Measurements from ENCODE around the gene CDRT4.

Gene CDRT4

GRCh38 chr17:15436473-15437302, 30.7 kb downstream of the CDRT4 start:
- H3K27ac Mint-ChIP-seq = peak overlapping the region; percentile 57
- H3K36me3 Mint-ChIP-seq (ENCODE audit: low read depth) = peaks cover 47% of the 10 kb centered on the region
- peaks cover 16% of the 10 kb centered on the region for H3K9me3 Mint-ChIP-seq
- no peak overlapping the region for H3K4me3 Mint-ChIP-seq
- peaks cover 12% of the 10 kb centered on the region for H3K4me1 Mint-ChIP-seq (ENCODE audit: low read depth)
- H3K27me3 Mint-ChIP-seq = no peaks in the 10 kb centered on the region

DNA sequence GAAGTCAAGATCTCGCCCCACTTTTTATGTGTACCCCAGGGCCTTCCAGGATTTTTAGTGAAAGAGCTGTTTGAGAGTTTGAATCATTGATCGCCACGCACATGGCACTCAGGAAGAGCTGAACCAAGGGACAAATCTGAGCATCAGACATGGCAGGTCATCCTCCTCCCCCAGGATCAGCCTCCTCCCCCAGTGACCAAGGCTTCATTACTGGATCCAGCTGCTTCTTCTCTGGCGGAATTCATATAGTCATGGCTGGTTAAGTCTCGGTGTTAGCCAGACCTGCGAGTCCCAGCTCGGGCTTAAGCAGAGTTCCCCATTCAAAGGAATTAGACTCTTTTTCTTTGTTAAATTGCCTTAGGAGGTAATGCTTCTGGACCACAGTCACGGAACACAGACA, 32.5 kb downstream of the CDRT4 start:
- Mint-ChIP-seq H3K4me1 (ENCODE audit: low read depth) (peaks cover 12% of the 10 kb centered on the region), H3K27ac (no peak overlapping the region), H3K27me3 (no peaks in the 10 kb centered on the region), H3K4me3 (no peak overlapping the region), H3K36me3 (ENCODE audit: low read depth) (peaks cover 37% of the 10 kb centered on the region), H3K9me3 (peaks cover 16% of the 10 kb centered on the region)

DNA sequence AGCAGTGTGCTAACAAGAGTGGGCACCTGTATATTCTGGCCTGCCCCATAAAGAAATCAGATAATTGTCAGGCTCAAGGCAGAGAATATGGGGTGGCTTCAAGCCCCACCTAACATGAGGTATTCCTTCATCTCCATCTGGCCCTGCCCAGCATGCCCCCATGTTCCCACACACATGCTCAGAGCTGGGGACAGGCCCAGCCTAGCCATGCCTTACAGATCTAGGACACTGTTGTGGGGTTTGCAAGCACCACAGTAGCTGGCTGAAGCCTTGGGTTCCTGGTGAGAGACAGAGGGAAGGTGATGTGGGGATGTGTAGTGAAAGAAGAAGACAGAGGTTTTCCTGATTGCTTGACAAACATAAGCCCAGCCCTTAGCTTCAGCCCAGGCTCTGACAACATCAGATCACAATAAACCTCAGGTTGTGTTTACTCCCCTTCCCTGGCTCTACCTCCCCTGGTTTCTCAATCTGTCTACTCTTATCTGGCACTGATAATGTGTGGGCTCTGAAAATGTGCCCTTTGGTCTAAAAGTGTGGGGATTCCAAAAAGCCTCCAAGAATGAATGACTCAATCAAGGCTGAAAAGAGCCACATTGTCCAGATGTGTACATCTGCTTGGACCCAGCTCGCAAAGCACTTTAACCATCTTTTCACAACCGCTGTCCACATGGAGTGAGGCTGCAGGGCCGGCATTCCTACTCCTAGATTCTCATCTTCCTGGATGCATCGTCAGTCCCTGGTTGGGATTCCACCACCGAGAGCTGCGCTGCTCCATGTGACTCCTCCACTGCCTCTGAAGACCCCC, 34.4 kb downstream of the CDRT4 start:
- no peak overlapping the region for H3K4me3 Mint-ChIP-seq
- H3K9me3 Mint-ChIP-seq = peaks cover 15% of the 10 kb centered on the region
- H3K27ac Mint-ChIP-seq = no peak overlapping the region
- H3K4me1 Mint-ChIP-seq (ENCODE audit: low read depth) = peaks cover 12% of the 10 kb centered on the region
- H3K36me3 Mint-ChIP-seq (ENCODE audit: low read depth) = peaks cover 29% of the 10 kb centered on the region
- H3K27me3 Mint-ChIP-seq = no peaks in the 10 kb centered on the region

GRCh38 chr17:15431766-15432165, 35.7 kb downstream of the CDRT4 start:
- Mint-ChIP-seq H3K27ac (no peak overlapping the region), H3K36me3 (ENCODE audit: low read depth) (peaks cover 17% of the 10 kb centered on the region), H3K4me1 (ENCODE audit: low read depth) (peaks cover 6% of the 10 kb centered on the region), H3K27me3 (no peaks in the 10 kb centered on the region), H3K9me3 (peaks cover 5% of the 10 kb centered on the region), H3K4me3 (no peak overlapping the region)

DNA sequence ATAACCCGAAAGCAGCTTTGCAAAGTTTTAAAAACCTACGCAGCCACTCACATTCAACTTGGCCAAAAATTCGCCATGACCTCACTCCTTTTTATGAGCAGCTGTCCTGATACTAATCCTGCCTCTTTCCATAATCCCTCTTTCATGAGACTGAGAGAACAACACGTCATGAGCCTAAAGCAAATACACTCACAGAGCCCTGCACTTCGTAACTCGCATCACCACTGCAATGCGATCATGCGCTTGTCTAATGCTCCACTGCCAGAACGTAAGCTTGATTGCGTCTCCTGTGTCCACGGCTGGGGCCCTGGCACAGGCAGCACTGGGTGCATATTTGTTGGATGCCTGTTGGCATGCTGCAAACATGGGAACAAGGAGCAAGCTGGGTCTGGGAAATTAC, 36.2 kb downstream of the CDRT4 start:
- Mint-ChIP-seq H3K27me3 (no peaks in the 10 kb centered on the region), H3K27ac (no peak overlapping the region), H3K4me1 (ENCODE audit: low read depth) (peaks cover under 1% of the 10 kb centered on the region), H3K36me3 (ENCODE audit: low read depth) (peaks cover 13% of the 10 kb centered on the region), H3K9me3 (peaks cover 5% of the 10 kb centered on the region), H3K4me3 (no peak overlapping the region)

- Mint-ChIP-seq H3K4me3 (no peak overlapping the region), H3K9me3 (no peaks in the 10 kb centered on the region), H3K4me1 (ENCODE audit: low read depth) (no peaks in the 10 kb centered on the region), H3K27me3 (peaks cover 4% of the 10 kb centered on the region), H3K36me3 (ENCODE audit: low read depth) (peaks cover 5% of the 10 kb centered on the region), H3K27ac (no peak overlapping the region)
Measured at GRCh38 chr17:15424521-15424920, 42.9 kb downstream of the CDRT4 start.

- Mint-ChIP-seq H3K27me3 (peaks cover 4% of the 10 kb centered on the region), H3K9me3 (no peaks in the 10 kb centered on the region), H3K4me3 (no peak overlapping the region), H3K4me1 (ENCODE audit: low read depth) (no peaks in the 10 kb centered on the region), H3K36me3 (ENCODE audit: low read depth) (no peaks in the 10 kb centered on the region), H3K27ac (no peak overlapping the region)
Measured at GRCh38 chr17:15422392-15422965, 44.9 kb downstream of the CDRT4 start.

DNA sequence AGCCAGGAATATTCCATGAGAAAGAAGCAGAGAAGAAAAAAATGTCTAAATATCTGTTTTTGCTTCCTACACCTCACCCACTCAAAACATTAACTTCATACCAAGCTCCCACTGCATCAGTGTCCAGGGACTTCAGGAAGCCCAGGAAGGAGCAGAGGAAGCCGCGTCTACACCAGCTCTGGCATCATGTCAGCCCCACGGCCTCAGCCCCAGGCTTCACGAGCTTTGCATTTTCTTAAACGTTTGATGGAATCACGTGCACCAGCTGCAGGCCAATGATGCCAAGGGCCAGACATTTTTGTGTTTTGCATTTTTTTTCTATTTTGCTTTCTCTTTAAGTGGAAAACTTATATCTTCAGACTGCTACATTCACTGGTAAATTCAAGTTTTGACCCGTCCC, 48.6 kb downstream of the CDRT4 start:
- H3K36me3 Mint-ChIP-seq (ENCODE audit: low read depth) = no peaks in the 10 kb centered on the region

GRCh38 chr17:15414532-15415306, 52.7 kb downstream of the CDRT4 start:
- Mint-ChIP-seq H3K4me3 (no peak overlapping the region), H3K27ac (no peak overlapping the region), H3K36me3 (ENCODE audit: low read depth) (no peaks in the 10 kb centered on the region), H3K9me3 (no peaks in the 10 kb centered on the region), H3K4me1 (ENCODE audit: low read depth) (no peaks in the 10 kb centered on the region), H3K27me3 (no peaks in the 10 kb centered on the region)

More for the DNA sequence above, 48.6 kb downstream of the CDRT4 start:
- Mint-ChIP-seq H3K9me3 (no peaks in the 10 kb centered on the region), H3K4me1 (ENCODE audit: low read depth) (no peaks in the 10 kb centered on the region), H3K4me3 (no peak overlapping the region), H3K27ac (no peak overlapping the region), H3K27me3 (peaks cover 4% of the 10 kb centered on the region)

DNA sequence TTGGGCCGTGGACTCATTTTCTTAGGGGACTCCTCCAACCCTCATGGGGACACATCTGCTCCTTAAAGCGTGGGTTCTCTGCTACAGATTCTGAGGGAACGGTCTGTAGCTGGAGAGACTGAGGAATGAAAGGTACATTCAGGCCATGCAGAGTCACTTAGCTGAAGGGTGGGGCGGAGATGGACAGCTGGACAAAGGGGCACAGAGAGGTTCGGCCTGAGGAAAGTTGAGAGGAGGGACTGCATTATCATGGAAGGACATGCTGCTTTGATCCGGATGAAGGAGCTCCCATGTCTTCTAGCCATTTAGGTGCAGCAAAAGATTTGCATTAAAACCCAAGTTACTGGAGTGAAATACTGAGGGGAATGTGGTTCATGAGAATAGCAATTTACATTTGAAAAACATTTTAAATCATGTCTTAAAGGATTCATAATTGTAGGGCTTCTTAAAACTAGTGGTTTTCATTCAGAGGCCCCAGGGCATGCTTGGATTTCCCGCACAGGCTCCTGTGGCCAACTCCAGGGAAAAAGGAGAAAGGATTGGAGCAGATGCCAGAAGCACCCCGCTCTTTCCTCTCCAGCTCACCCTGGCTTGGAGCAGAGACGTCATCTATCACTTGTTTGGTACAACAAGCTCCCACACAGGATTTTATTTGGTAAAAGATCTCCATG, 54.2 kb downstream of the CDRT4 start:
- Mint-ChIP-seq H3K27ac (no peak overlapping the region), H3K9me3 (no peaks in the 10 kb centered on the region), H3K36me3 (ENCODE audit: low read depth) (no peaks in the 10 kb centered on the region), H3K27me3 (no peaks in the 10 kb centered on the region), H3K4me3 (no peak overlapping the region), H3K4me1 (ENCODE audit: low read depth) (no peaks in the 10 kb centered on the region)

DNA sequence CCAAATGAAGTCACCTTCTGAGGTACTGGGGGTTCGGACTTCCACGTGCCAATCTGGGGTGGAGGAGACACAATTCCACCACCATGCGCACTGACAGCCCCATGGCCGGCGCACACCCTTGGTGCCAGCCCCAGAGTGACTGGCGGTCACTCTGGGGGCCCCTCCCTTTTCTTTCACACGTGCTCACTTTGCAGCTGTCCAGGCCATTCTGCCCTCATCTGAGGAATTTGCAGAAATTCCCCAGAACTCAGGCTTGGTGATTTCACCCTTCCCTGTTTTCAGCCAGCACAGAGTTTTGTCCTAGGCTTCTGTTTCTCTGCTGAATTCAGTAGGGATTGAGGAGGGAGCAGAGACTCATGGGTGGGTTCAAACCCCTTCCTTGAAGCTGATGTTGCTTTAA, 54.8 kb downstream of the CDRT4 start:
- Mint-ChIP-seq H3K27me3 (no peaks in the 10 kb centered on the region), H3K9me3 (no peaks in the 10 kb centered on the region), H3K4me1 (ENCODE audit: low read depth) (no peaks in the 10 kb centered on the region), H3K4me3 (no peak overlapping the region), H3K36me3 (ENCODE audit: low read depth) (no peaks in the 10 kb centered on the region), H3K27ac (no peak overlapping the region)

- Mint-ChIP-seq H3K27me3 (no peaks in the 10 kb centered on the region), H3K27ac (no peak overlapping the region), H3K4me3 (no peak overlapping the region), H3K4me1 (ENCODE audit: low read depth) (no peaks in the 10 kb centered on the region), H3K36me3 (ENCODE audit: low read depth) (no peaks in the 10 kb centered on the region), H3K9me3 (no peaks in the 10 kb centered on the region)
Measured at GRCh38 chr17:15411384-15412198, 55.8 kb downstream of the CDRT4 start.

DNA sequence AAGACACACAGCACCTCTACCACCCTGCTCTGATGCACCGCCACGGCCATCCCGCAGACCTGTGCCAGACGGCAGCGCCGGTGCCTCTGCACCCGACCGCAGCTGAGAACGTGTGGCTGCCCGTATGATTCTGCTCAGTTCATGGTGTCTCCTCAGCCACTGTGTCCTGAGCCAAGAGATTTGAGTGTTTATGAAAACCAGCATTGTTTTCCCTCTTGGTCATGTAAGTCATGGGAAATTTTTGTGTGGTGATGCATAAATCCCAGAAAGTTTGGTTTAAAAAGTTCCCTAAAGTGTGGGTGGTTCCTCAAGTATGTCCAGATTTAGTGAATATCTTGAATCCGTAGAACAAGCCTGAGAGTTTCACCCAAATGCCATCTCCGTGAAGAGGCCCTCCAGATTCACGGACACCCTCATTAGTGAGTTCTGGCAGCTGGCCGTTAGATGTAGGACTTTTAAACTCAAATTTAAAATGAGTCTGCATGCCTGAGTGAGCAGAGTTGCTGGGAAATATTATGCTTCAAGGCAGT, 57.6 kb downstream of the CDRT4 start:
- no peak overlapping the region for H3K27ac Mint-ChIP-seq
- no peaks in the 10 kb centered on the region for H3K36me3 Mint-ChIP-seq (ENCODE audit: low read depth)
- no peaks in the 10 kb centered on the region for H3K9me3 Mint-ChIP-seq
- H3K27me3 Mint-ChIP-seq = no peaks in the 10 kb centered on the region
- H3K4me1 Mint-ChIP-seq (ENCODE audit: low read depth) = no peaks in the 10 kb centered on the region
- H3K4me3 Mint-ChIP-seq = no peak overlapping the region
